IPS DF 6.9 (cell line): Measurements from ENCODE around the gene HELZ.

Experiments used
- DNase-seq: peaks from one replicate; pipeline ENCODE4 v3.0.0-alpha.2; 2013; ENCODE audit warnings: low read depth, low spot score
- H3K27ac ChIP-seq: one replicate; pipeline ENCODE4 v1.5.1; 2013; ENCODE audit warnings: low read length, control low read depth
- H3K27me3 ChIP-seq: 2 replicates; pipeline ENCODE4 v1.6.1; 2013; ENCODE audit warnings: mild to moderate bottlenecking, low read length; ENCODE audit not compliant: control insufficient read depth, insufficient read depth
- H3K36me3 ChIP-seq: 2 replicates; pipeline ENCODE4 v1.6.1; 2013; ENCODE audit warnings: low read length; ENCODE audit not compliant: control insufficient read depth, insufficient read depth
- H3K4me1 ChIP-seq: 2 replicates; pipeline ENCODE4 v1.6.1; 2013; ENCODE audit warnings: low read length; ENCODE audit not compliant: control insufficient read depth, insufficient read depth
- H3K4me3 ChIP-seq: 2 replicates; pipeline ENCODE4 v1.5.1; 2013; ENCODE audit warnings: mild to moderate bottlenecking, low read length
- H3K9me3 ChIP-seq: 2 replicates; pipeline ENCODE4 v1.6.1; 2013; ENCODE audit warnings: low read length, inconsistent platforms; ENCODE audit not compliant: control insufficient read depth, insufficient read depth
- WGBS: extraction: QIAGEN DNeasy Blood & Tissue Kit; methylation state at CpG from one replicate; pipeline ENCODE4 v1.1.7; 2013; ENCODE audit warnings: mixed read lengths, missing lambda C conversion rate; ENCODE audit not compliant: insufficient read length, insufficient coverage; 5-methylcytosine and 5-hydroxymethylcytosine counted together

The HELZ gene

GRCh38 chr17:67068999-67069398, 176.0 kb downstream of the HELZ start:
- Histone ChIP-seq H3K4me3 (no peak overlapping the region), H3K9me3 (no peaks in the 10 kb centered on the region), H3K4me1 (no peaks in the 10 kb centered on the region; the same call in 1 of the 2 replicates), H3K27me3 (no peaks in the 10 kb centered on the region), H3K36me3 (no peaks in the 10 kb centered on the region), H3K27ac (no peak overlapping the region)
- no peak for DNase-seq
- WGBS, result no CpG with 5 or more reads among the region's 3 CpGs

DNA sequence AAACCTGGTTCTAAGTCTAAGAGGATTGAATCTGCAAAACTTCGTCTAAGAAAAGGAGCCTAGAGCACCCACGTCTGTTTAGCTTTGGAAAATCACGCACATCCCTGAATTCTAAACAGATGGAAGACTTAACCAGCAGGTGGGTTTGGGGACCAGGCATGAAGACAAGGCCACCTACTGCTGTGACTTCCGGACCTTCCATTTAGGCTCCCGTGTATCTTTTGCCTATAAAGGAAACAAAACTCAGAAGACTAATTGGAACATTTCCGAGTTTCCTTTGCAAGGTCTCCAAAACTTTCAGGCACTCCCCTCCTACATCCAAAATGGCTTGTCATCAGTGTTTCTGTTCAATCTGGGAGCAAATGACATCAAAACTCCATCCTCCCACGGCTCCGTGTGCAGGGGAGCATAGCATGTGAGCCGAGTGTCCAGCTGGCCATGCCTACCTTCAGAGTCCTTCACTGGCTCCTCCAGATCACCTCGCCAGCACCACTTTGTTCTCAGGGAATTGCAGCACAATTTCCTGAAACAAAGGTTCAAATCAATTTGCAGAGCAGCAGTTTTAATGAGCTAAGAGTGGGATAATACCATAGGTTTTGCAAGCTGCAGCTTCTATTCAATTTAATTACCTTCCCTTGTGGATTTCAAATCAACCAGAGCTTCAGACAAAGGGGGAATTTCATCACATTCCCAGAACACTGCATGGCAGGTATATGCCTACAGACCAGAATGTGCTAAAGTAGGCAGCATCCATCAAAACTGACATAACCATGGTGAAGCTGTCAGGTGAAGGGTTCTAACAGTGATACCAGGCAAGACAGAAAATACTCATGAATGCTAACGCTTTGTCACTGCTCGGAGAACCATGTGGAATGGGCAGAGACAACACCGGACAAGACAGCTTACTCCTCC, 177.2 kb downstream of the HELZ start:
- Histone ChIP-seq H3K4me1 (no peaks in the 10 kb centered on the region; the same call in 1 of the 2 replicates), H3K27me3 (no peaks in the 10 kb centered on the region), H3K27ac (no peak overlapping the region), H3K36me3 (no peaks in the 10 kb centered on the region), H3K4me3 (no peak overlapping the region), H3K9me3 (no peaks in the 10 kb centered on the region)
- DNase-seq, result no peak
- WGBS, result no CpG with 5 or more reads among the region's 13 CpGs

DNA sequence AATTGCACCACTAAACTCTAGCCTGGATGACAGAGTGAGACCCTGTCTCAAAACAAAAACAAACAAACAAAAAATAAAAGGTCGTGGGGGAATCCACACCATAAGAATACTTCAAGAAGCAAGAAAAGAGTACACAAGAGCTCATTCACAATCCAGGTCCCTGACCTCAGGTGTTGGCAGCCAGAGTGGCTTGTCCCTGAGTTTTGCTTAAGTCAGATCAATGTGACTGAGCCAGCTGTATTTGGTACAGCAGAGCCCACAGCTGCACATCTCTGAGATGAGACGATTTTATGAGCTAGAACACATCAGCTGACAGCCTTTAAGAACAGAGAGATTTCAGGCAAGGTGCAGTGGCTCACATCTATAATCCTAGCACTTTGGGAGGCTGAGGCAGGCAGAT, 178.3 kb downstream of the HELZ start:
- DNase-seq, result no peak
- no peaks in the 10 kb centered on the region for H3K36me3 ChIP-seq
- no peak overlapping the region for H3K4me3 ChIP-seq
- H3K27ac ChIP-seq, result no peak overlapping the region
- no peaks in the 10 kb centered on the region for H3K9me3 ChIP-seq
- no peaks in the 10 kb centered on the region; the same call in 1 of the 2 replicates for H3K4me1 ChIP-seq
- WGBS, result no CpG with 5 or more reads among the region's 2 CpGs
- no peaks in the 10 kb centered on the region for H3K27me3 ChIP-seq

- no peaks in the 10 kb centered on the region for H3K27me3 ChIP-seq
Observed at GRCh38 chr17:67063141-67063540, 181.9 kb downstream of the HELZ start.

DNA sequence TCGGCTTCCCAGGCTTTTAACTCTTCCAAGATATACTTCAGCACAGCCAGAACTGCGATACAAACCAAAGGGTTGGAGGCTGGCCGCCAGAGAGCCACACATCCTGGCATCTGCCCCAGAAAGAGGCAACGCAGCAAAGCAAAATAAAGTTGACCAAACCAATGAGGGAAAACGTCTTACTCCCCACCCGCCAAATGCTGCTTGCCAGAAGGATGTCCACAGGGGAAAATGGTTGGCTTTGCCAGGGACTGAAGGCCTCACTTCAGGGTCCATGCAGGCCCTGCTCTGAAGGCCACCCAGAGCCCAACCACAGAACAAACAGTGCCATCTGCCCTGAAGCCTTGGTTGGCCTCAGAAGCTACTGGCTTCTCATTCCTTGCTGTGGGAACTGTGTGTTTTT, 185.6 kb downstream of the HELZ start:
- H3K27me3 ChIP-seq, result no peaks in the 10 kb centered on the region
- no peaks in the 10 kb centered on the region for H3K9me3 ChIP-seq
- no peaks in the 10 kb centered on the region for H3K36me3 ChIP-seq
- H3K4me3 ChIP-seq, result no peak overlapping the region
- H3K4me1 ChIP-seq, result no peaks in the 10 kb centered on the region
- H3K27ac ChIP-seq, result no peak overlapping the region
- no peak for DNase-seq
- no CpG with 5 or more reads among the region's 6 CpGs for WGBS

More at GRCh38 chr17:67063141-67063540, 181.9 kb downstream of the HELZ start:
- H3K36me3 ChIP-seq, result no peaks in the 10 kb centered on the region
- DNase-seq, result no peak
- no CpG with 5 or more reads among the region's 6 CpGs for WGBS
- H3K4me1 ChIP-seq, result no peaks in the 10 kb centered on the region; the same call in 1 of the 2 replicates
- no peaks in the 10 kb centered on the region for H3K9me3 ChIP-seq
- no peak overlapping the region for H3K4me3 ChIP-seq
- no peak overlapping the region for H3K27ac ChIP-seq

DNA sequence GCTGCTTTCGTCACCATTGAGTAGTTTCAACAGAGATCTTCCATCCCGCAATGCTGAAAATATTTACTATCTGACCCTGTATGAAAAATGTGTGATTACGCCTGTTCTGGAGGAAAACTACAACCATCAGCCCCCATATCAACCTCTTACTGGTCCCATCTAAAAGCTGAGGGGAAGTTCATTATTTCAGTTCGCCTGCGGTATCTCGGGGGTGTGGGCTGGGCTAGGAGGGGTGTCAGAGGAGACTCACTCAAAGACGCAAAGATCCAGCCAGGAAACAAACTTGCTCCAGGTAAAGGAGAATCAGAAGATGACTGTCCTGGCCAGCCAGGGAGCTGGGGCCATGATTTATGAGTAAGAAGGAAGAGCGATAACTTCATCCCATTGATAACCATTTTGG, 187.0 kb downstream of the HELZ start:
- no peaks in the 10 kb centered on the region for H3K27me3 ChIP-seq
- no CpG with 5 or more reads among the region's 8 CpGs for WGBS
- H3K4me1 ChIP-seq, result no peaks in the 10 kb centered on the region
- no peaks in the 10 kb centered on the region for H3K9me3 ChIP-seq
- no peak for DNase-seq
- no peak overlapping the region for H3K27ac ChIP-seq
- no peaks in the 10 kb centered on the region for H3K36me3 ChIP-seq
- no peak overlapping the region for H3K4me3 ChIP-seq

DNA sequence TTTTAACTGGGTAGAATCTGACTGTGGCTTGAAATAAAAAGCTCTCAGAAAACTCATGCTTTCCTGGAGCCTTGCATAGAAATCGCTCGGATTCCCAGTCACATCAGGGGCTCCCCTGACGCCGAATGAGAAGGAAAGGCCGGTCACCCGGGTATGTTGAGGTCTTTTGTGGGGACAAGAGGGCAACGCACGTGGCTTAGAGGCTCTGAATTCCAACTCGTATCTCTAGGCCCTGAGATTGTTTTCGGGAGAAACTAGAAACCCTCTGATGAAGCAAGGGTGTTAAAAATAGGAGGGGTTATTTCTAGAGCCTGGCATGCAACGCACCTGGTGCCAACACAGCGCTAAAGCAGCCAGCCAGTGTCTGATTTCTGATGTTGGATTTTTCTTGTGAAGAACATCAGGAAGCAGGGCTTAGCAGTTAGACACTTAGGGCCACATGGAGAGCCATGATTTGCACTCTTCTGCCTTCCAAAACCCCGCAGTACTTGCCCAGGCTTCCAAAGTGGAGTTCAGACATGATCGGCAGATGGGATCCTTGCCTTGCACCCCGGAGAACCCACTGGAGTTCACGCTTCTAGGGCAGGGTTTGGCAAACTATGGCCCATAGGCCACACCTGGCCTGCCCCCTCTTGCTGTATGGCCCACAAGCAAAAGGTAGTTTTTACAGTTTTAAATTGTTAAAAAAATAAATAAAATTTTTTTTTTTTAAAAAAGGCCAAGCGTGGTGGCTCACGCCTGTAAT, 188.1 kb downstream of the HELZ start:
- no peak overlapping the region for H3K27ac ChIP-seq
- H3K9me3 ChIP-seq, result no peaks in the 10 kb centered on the region
- DNase-seq, result no peak
- no peaks in the 10 kb centered on the region for H3K4me1 ChIP-seq
- H3K27me3 ChIP-seq, result no peaks in the 10 kb centered on the region
- H3K36me3 ChIP-seq, result no peaks in the 10 kb centered on the region
- WGBS, result no CpG with 5 or more reads among the region's 18 CpGs
- H3K4me3 ChIP-seq, result no peak overlapping the region

DNA sequence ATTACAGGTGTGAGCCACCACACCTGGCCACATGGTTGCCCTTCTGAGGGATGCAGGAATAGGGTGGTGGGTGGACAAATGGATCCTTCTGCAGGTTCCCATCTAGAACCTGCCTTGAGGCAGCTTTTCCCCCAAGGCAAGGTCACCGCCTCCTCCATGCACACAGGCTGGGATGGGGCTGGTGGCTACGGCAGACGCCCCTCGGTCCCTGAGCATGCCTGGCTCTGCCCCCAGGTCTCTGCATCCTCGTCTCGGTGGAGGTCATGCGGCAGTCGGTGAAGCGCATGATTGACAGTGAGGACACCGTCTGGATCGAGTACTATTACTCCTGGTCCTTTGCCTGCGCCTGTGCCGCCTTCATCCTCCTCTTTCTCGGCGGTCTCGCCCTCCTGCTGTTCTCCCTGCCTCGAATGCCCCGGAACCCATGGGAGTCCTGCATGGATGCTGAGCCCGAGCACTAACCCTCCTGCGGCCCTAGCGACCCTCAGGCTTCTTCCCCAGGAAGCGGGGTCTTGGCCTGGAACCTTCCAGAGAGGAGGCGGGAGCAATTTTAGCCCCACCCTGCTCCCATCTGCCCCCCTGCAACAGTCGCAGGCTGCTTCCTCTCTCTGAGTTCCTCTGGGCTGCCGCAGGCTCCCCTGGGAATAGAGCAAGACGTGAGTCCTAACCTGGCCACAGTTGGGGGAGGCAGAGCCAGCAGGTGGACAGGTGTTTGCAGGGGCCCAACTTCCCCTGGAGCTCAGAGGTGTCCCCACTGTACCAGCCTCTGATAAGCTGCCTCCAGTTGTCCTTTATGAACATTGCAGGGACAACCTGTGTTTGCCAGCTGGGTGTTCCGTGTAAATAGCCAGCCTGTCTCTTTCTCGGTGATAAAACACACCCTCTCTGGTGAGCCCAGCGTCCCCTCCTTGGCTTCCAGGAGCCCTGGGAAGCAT, 188.9 kb downstream of the HELZ start:
- Histone ChIP-seq H3K27ac (no peak overlapping the region), H3K9me3 (no peaks in the 10 kb centered on the region), H3K36me3 (no peaks in the 10 kb centered on the region), H3K4me1 (no peaks in the 10 kb centered on the region), H3K4me3 (no peak overlapping the region), H3K27me3 (no peaks in the 10 kb centered on the region)
- no CpG with 5 or more reads among the region's 29 CpGs for WGBS
- no peak for DNase-seq

DNA sequence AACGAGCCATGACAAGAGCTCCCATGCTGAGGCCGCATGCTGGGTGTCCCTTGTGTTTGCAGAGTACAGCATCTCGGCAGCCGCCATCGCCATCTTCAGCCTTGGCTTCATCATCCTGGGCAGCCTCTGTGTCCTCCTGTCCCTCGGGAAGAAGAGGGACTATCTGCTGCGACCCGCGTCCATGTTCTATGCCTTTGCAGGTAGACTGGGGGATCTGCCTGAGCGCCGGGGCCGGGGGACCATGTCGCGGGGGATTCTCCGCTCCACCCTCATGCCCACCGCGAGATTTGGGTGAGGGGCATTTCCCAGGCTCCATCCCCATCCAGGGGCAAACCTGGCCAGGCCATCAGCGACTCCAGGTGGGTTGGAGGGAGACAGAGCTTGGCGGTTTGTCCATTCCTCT, 190.0 kb downstream of the HELZ start:
- no CpG with 5 or more reads among the region's 19 CpGs for WGBS
- H3K4me1 ChIP-seq, result no peaks in the 10 kb centered on the region
- H3K27me3 ChIP-seq, result no peaks in the 10 kb centered on the region

DNA sequence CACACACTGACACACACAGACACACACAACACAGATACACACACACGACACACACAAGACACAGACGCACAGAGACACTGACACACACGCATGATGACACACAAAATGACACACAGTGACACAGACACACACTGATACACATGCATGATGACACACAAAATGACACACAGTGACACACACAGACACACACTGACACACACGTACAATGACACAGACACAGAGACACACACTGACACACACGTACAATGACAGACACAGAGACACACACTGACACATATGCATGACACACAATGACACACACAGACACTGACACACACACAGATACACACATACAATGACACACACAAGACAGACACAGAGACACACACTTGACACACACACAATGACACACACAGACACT, 190.4 kb downstream of the HELZ start:
- Histone ChIP-seq H3K4me1 (no peaks in the 10 kb centered on the region), H3K9me3 (peaks cover under 1% of the 10 kb centered on the region), H3K4me3 (no peak overlapping the region), H3K27me3 (no peaks in the 10 kb centered on the region), H3K36me3 (no peaks in the 10 kb centered on the region), H3K27ac (no peak overlapping the region)
- DNase-seq, result no peak
- WGBS, result no CpG with 5 or more reads among the region's 5 CpGs

More for the DNA sequence above, 190.0 kb downstream of the HELZ start:
- H3K9me3 ChIP-seq, result no peaks in the 10 kb centered on the region
- H3K27ac ChIP-seq, result no peak overlapping the region
- no peaks in the 10 kb centered on the region for H3K36me3 ChIP-seq
- DNase-seq, result no peak
- no peak overlapping the region for H3K4me3 ChIP-seq
